Glomerular visceral epithelial cell (primary cell): ENCODE measurements around the gene PEX11G.

Experiments
- DNase-seq: peaks from one replicate; pipeline ENCODE4 v3.0.0-alpha.2; 2016; ENCODE audit errors: extremely low spot score

PEX11G gene

DNA sequence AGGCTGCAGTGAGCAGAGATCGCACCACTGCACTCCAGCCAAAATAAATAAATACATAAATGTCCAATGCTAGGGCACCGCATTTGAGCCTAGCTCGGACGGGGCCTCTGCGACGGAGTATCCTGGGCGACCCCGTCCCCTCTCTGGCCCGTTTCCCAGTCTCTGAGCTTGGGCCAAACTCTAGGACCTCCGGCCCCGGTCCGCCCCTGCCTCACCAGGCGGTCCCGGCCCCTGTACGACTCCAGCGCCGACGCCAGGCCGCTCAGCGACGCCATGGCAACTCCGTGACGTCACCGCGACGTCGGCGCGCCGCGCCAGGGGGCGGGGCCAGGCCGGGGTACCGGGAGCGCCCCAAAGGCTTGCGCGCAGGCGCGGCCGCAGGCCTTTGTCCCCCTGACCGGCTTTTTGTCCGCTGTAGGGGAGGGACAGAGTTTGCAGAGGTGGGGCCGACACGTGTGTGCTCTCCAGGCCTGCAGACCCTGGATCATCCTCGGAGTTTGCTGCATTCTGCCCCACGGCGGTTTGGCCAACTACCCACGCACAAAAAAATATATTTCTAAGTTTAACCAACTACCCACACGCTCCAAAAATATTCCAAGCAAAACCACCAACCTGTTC is at the start of gene PEX11G:
Gene PEX11G, minus strand, starts transcription at position 300 of the 618 bp plus-strand sequence. Its CDS starts 25 bp downstream, at position 275.
- peak; percentile 81 for DNase-seq

DNA sequence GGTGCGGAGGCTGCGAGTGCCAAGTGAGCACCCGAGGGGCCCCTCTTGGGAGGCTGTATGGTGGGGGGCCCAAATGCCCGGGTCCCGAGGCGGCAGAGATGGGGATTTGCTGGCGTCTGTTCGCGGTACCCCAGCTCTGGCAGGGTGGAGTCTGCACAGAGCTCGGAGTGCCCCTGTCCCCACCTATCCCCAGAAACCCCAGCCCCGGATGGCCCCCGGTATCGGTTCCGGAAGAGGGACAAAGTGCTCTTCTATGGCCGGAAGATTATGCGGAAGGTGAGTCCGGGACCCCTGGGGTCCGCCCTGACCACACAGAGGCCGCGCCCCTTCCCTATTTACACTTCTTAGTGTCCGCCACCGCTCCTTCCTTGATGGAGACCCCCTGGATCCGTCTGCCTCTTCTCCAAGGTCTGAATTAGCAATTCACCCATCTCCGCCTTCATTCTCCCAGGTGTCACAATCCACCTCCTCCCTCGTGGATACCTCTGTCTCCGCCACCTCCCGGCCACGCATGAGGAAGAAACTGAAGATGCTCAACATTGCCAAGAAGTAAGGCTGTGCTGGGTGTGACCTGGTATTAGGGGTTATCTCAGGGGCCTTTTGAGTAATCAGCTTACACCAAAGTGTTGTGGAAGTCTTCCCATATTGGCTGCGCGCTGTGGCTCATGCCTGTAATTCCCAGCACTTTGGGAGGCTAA is 47.3 kb upstream of the PEX11G start:
- no peak for DNase-seq

DNA sequence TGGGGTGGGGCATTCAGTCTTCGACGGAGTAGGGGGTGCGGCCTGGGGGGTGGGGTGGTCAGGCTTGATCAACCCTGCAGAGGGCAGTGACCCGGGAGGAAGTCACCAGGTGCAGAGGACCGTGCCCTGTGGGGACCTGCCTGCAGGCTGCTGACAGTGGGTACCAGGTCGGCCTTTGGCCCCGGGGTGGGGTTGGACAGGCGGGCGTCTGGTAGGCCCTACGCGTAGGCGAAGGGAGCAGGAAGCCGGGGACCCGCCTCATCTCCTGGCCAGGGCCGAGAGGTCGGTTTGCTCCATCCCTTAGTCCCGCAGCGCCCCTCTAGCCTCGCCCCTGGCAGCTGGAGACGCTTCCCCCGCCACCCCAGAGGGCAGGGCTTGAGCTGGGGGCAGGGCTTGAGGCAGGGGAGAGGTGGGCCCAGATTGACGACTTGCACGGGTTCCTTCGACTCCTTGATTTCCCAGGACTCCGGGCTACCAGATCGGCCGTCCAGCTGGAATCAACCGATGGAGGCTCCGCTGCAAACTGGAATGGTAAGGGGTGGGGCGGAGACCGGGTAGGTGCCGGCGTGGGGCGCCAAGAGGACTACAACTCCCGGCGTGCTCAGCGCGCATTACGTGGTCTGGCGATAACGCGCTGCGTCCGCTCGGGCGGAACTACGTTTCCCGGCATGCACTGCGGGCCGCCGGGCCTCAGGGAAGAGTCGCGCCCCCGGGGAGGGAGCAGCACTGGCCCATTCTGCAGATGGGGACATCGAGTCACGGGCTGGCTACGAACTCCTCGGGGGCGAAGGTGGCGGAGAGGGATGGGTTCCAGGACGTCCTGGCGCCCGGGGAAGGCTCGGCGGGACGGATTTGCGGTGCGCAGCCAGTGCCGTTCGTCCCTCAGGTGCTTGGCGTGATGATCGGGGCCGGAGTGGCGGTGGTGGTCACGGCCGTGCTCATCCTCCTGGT is 46.5 kb upstream of the PEX11G start, which contains the start of gene PNPLA6:
Gene PNPLA6, plus strand, starts transcription at position 671 of the 951 bp plus-strand sequence. Its CDS starts 72 bp downstream, at position 743.
- DNase-seq: peak; percentile 92

- peak; percentile 63 for DNase-seq
Observed at GRCh38 chr19:7534531-7535046, 45.8 kb upstream of the PEX11G start.

GRCh38 chr19:7533925-7534480 is 45.2 kb upstream of the PEX11G start:
- DNase-seq: peak; percentile 87

GRCh38 chr19:7533281-7533885 is 44.5 kb upstream of the PEX11G start:
- no peak for DNase-seq

DNA sequence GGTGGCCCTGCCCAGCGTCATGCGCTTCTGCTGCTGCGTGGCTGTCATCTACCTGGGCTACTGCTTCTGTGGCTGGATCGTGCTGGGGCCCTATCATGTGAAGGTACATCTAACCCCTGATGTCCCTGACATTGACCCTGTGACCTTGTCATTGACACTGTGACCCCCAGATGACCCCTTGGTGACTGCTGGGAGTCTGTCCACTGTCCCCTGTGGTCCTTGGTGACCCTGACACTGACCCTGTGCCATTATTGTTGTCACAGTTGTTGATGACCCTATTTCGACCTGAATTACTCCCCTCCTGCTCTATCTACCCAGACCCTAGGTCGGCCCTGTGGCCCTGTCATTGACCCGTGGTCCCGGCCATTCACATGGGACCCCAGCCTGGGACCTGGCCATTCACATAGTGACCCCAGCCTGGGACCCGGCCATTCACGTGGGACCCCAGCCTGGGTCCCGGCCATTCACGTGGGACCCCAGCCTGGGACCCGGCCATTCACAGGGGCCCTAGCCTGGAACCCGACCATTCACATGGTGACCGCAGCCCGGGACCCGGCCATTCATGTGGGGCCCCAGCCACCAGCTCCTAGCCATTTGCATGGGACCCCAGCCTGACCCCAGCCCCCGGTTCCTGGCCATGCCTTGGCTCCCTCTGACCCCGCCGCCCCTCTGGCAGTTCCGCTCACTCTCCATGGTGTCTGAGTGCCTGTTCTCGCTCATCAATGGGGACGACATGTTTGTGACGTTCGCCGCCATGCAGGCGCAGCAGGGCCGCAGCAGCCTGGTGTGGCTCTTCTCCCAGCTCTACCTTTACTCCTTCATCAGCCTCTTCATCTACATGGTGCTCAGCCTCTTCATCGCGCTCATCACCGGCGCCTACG is 41.0 kb upstream of the PEX11G start:
- DNase-seq: no peak

- no peak for DNase-seq
Observed at GRCh38 chr19:7529246-7529600, 40.4 kb upstream of the PEX11G start.

DNA sequence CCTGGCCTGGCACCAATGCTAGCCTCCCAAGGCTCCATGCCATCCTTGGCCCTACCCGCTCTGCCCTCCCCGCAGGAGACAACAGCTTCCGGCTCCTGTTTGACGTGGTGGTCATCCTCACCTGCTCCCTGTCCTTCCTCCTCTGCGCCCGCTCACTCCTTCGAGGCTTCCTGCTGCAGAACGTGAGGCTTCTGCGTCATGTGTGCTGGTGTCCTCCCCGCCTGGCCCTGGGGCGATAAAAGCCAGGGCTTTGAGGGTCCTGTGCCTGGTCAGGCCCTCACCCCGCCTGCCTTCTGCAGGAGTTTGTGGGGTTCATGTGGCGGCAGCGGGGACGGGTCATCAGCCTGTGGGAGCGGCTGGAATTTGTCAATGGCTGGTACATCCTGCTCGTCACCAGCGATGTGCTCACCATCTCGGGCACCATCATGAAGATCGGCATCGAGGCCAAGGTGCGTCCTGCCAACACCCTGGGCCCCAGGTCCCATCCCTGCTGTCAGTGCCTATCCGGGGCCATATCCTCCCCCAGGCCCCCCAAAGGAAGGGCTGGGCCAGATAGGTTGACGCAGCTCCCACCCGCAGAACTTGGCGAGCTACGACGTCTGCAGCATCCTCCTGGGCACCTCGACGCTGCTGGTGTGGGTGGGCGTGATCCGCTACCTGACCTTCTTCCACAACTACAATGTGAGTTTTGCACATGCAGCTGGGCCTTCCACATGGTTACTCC is 39.8 kb upstream of the PEX11G start:
- DNase-seq: no peak

GRCh38 chr19:7528192-7528519 is 39.3 kb upstream of the PEX11G start:
- DNase-seq: no peak

DNA sequence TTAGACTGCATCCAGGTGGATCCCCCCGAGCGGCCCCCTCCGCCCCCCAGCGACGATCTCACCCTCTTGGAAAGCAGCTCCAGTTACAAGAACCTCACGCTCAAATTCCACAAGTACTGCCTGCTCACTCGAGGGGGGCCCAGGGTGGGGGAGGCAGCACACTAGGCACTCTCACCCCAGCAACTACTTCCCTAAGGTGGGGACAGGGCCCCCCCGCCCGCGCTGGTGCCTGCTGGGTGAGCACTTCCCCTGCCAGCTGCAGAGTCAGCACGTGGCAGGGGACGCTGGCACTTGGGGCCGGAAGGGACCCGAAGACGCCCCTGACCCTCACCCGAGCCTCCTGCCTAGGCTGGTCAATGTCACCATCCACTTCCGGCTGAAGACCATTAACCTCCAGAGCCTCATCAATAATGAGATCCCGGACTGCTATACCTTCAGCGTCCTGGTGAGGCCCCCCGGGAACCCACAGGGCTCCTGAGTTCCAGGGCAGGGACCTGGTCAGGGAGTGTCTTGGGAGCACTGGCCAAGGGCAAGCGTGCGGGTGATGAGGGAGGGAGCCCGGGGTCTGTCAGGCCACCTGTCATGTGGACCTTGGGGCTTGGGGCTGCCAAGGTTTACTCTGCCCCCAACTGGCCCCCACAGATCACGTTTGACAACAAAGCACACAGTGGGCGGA is 38.8 kb upstream of the PEX11G start:
- DNase-seq: no peak

GRCh38 chr19:7526059-7526929 is 37.5 kb upstream of the PEX11G start:
- no peak for DNase-seq

DNA sequence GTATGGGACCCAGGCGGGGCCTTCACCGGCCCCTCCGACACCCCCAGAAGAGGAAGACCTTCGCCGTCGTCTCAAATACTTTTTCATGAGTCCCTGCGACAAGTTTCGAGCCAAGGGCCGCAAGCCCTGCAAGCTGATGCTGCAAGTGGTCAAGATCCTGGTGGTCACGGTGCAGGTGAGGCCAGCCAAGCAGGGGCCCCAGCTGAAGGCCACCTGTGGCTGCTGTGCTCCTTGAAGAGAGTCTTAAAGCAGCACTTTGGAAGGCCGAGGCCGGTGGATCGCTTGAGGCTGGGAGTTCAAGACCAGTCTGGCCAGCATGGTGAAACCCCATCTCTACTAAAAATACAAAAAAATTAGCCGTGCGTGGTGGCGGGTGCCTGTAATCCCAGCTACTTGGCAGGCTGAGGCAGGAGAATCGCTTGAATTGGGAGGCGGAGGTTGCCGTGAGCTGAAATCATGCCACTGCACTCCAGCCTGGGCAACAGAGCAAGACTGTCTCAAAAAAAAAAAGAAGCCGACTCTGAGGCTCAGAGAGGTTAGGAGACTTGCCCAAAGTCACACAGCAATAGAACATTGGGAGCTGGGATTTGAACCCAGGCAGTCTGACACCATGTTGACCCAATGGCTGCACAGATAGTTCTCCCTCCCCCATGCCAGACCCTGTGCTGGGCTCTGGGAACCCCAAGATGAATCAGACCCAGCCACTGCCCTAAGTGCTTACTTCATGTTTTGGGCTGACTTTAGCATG is 36.3 kb upstream of the PEX11G start:
- no peak for DNase-seq

- no peak for DNase-seq
Observed at GRCh38 chr19:7524523-7524922, 35.7 kb upstream of the PEX11G start.

GRCh38 chr19:7522923-7523667 is 34.3 kb upstream of the PEX11G start:
- DNase-seq: no peak

DNA sequence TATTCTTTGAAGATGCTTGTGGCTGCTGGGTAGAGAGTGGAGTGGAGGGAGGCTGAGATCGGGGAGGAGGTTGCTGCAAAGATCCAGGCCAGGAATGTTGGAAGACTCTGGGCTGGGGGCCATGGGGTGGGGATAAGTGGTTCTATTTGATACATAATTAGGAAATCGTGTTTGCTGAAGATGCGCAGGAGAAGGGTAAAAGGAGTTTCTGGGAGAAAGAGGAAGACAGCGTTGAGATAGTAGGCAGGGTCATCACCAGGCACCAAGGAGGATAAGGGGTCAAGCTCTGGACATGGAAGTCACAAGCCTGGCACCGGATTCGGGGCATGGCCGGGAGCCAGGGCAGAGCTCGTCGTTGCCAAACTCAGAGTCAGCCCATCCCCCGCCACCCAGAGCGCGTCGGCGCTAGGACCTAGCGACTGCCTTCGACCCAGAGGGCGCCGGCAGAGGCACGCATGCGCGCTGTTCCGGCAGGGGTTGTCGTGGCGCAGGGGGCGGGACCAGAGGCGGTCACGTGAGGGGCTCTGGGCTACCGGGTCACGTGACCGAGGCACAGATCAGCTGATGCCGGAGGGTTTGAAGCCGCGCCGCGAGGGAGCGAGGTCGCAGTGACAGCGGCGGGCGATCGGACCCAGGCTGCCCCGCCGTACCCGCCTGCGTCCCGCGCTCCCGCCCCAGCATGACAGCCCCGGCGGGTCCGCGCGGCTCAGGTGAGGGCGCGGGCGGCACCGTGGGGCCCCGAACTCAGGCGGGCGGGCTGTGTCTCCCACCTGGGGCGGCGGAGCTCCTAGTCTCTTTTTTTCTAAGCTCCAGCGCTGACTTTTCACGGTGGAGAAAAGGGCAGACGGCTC is 33.5 kb upstream of the PEX11G start, which contains the start of gene MCOLN1:
Gene MCOLN1, plus strand, starts transcription at position 553 of the 851 bp plus-strand sequence. Its CDS starts 127 bp downstream, at position 680.
- peak; percentile 98 for DNase-seq
